HG02840 (cell line): Measurements from ENCODE around the gene KRT80.

Experiments used
- ATAC-seq: cut with Tn5 transposase; IDR thresholded peaks from one replicate; pipeline ENCODE4 v1.9.1; 2021; ENCODE audit warnings: mild to moderate bottlenecking, moderate library complexity, moderate number of reproducible peaks; ENCODE audit not compliant: unreplicated experiment, low FRiP score

Gene KRT80

GRCh38 chr12:52144512-52145227 is 47.1 kb downstream of the KRT80 start:
- ATAC-seq: no peak

GRCh38 chr12:52142431-52142830 is 49.4 kb downstream of the KRT80 start:
- ATAC-seq: no peak

GRCh38 chr12:52141875-52142274 is 49.9 kb downstream of the KRT80 start:
- no peak for ATAC-seq

- no peak for ATAC-seq
Observed at GRCh38 chr12:52141306-52141705, 50.5 kb downstream of the KRT80 start.

- no peak for ATAC-seq
Observed at GRCh38 chr12:52139579-52140062, 52.2 kb downstream of the KRT80 start.

GRCh38 chr12:52139147-52139546 is 52.7 kb downstream of the KRT80 start:
- no peak for ATAC-seq

GRCh38 chr12:52137746-52138145 is 54.1 kb downstream of the KRT80 start:
- ATAC-seq: no peak

- ATAC-seq: no peak
Observed at GRCh38 chr12:52132754-52133161, 59.1 kb downstream of the KRT80 start.

- no peak for ATAC-seq
Observed at GRCh38 chr12:52130711-52131110, 61.1 kb downstream of the KRT80 start.

GRCh38 chr12:52127683-52128450 is 63.9 kb downstream of the KRT80 start:
- ATAC-seq: no peak

GRCh38 chr12:52126605-52127578 is 64.9 kb downstream of the KRT80 start:
- ATAC-seq: no peak

- ATAC-seq: no peak
Observed at GRCh38 chr12:52126050-52126604, 65.7 kb downstream of the KRT80 start.

GRCh38 chr12:52125476-52125900 is 66.3 kb downstream of the KRT80 start:
- no peak for ATAC-seq

- ATAC-seq: no peak
Observed at GRCh38 chr12:52123487-52124186, 68.2 kb downstream of the KRT80 start.

GRCh38 chr12:52122904-52123303 is 68.9 kb downstream of the KRT80 start:
- no peak for ATAC-seq

GRCh38 chr12:52122540-52122871 is 69.3 kb downstream of the KRT80 start:
- no peak for ATAC-seq

- ATAC-seq: no peak
Observed at GRCh38 chr12:52121824-52122539, 69.8 kb downstream of the KRT80 start.

GRCh38 chr12:52120951-52121823 is 70.6 kb downstream of the KRT80 start:
- no peak for ATAC-seq
